A549 (cell line): Measurements from ENCODE around the gene GNG5. TPM values are rescaled to one million over a fixed set of nuclear protein-coding genes. Genes with fewer than 3 reads are reported as not detected.

Source experiments
- ATAC-seq, 2 experiments: fragments of 200-7000 bp in 1 of 2; fragments of >200 bp in 1 of 2; cut with Nextera tagmentation in 1 of 2; cut with Tn5 transposase in 1 of 2; 3 replicates each; pipeline versions ENCODE4 v1.8.0 to v1.9.1; 2018 to 2020; ENCODE audit warnings: mild to moderate bottlenecking in 1 of 2, moderate library complexity in 1 of 2
- CTCF ChIA-PET: fragments of 300-600 bp; sonication (Branson Sonifier 250); formaldehyde crosslinking; extraction: SDS; loops from one replicate; lab custom pipeline; 2021; ENCODE audit warnings: antibody characterized with exemption, inconsistent platforms; lab: Yijun Ruan, JAX
- POLR2A ChIA-PET: fragments of 350-600 bp; formaldehyde crosslinking; extraction: SDS; loops from one replicate; lab custom pipeline; 2021; ENCODE audit warnings: antibody characterized with exemption, inconsistent platforms; lab: Yijun Ruan, JAX
- DNase-seq, 2 experiments: peaks; one replicate each; pipeline versions ENCODE4 v3.0.0 to v3.0.0-alpha.2; 2011 to 2016; ENCODE audit warnings: low read depth in 1 of 2, low spot score in 1 of 2
- FAIRE-seq: peaks from 2 replicates; lab custom pipeline; 2011; peaks lifted over from hg19 to GRCh38; lab: Jason Lieb, UNC
- H3K27ac ChIP-seq, 2 experiments: fragments of >200 bp; sonication (Bioruptor Twin); formaldehyde crosslinking; 3 replicates each; pipeline ENCODE4 v1.5.1; 2016 to 2017
- H3K4me1 ChIP-seq: fragments of >200 bp; sonication (Bioruptor Twin); formaldehyde crosslinking; 3 replicates; pipeline ENCODE4 v1.6.1; 2016
- H3K4me2 ChIP-seq: fragments of >200 bp; sonication (Bioruptor Twin); formaldehyde crosslinking; 3 replicates; pipeline ENCODE4 v1.6.1; 2016
- H3K4me3 ChIP-seq: fragments of >200 bp; sonication (Bioruptor Twin); formaldehyde crosslinking; 3 replicates; pipeline ENCODE4 v1.5.1; 2016
- H3K9me3 ChIP-seq: fragments of >200 bp; sonication (Bioruptor Twin); formaldehyde crosslinking; 3 replicates; pipeline ENCODE4 v1.6.1; 2016
- BHLHE40 ChIP-seq: IDR thresholded peaks from 2 replicates; pipeline ENCODE4 v1.6.1; 2012; ENCODE audit warnings: low read depth, low read length, inconsistent platforms
- CHD4 ChIP-seq: fragments of 200-600 bp; sonication (generic); IDR thresholded peaks from 2 replicates; pipeline ENCODE4 v1.6.1; 2016; ENCODE audit warnings: antibody characterized with exemption, mild to moderate bottlenecking, borderline replicate concordance
- EHMT2 ChIP-seq: fragments of 200-600 bp; sonication (generic); IDR thresholded peaks from 2 replicates; pipeline ENCODE4 v1.6.1; 2016; ENCODE audit warnings: antibody characterized with exemption, low read depth, mild to moderate bottlenecking, moderate library complexity
- ELK1 ChIP-seq: fragments of 150-350 bp; IDR thresholded peaks from 2 replicates; pipeline ENCODE4 v1.6.1; 2014; ENCODE audit warnings: low read depth, mild to moderate bottlenecking, low read length
- FOSB ChIP-seq: fragments of 250-450 bp; sonication (Bioruptor Pico); IDR thresholded peaks from 2 replicates; pipeline ENCODE4 v1.5.0; 2020; ENCODE audit warnings: mild to moderate bottlenecking, moderate library complexity
- FOSL2 ChIP-seq, 2 experiments: fragments of 450-650 bp in 1 of 2; fragments of >200 bp in 1 of 2; sonication (Bioruptor Twin) in 1 of 2; formaldehyde crosslinking; IDR thresholded peaks; 2 replicates each; pipeline versions ENCODE4 v1.5.0 to v1.6.1; 2016 to 2020; ENCODE audit warnings: mild to moderate bottlenecking in 1 of 2, moderate library complexity in 1 of 2
- FOXS1 ChIP-seq: fragments of 250-450 bp; sonication (Bioruptor Pico); IDR thresholded peaks from 2 replicates; pipeline ENCODE4 v1.5.0; 2020; ENCODE audit warnings: mild to moderate bottlenecking, moderate library complexity
- GATA3 ChIP-seq: IDR thresholded peaks from 2 replicates; pipeline ENCODE4 v1.6.1; 2012; ENCODE audit warnings: borderline replicate concordance
- HOXB13 ChIP-seq: fragments of 250-450 bp; sonication (Bioruptor Pico); IDR thresholded peaks from 2 replicates; pipeline ENCODE4 v1.5.0; 2020; ENCODE audit warnings: low read depth, mild to moderate bottlenecking, moderate library complexity
- JUN ChIP-seq, 2 experiments: fragments of >200 bp; sonication (Bioruptor Twin); formaldehyde crosslinking; IDR thresholded peaks; 2 replicates in 1 of 2; 3 replicates in 1 of 2; pipeline ENCODE4 v1.6.1; 2016 to 2017
- KDM5A ChIP-seq: fragments of 200-600 bp; sonication (generic); IDR thresholded peaks from 2 replicates; pipeline ENCODE4 v1.6.1; 2016; ENCODE audit warnings: antibody characterized with exemption, mild to moderate bottlenecking
- MAFK ChIP-seq: fragments of 450-650 bp; IDR thresholded peaks from 2 replicates; pipeline ENCODE4 v1.6.1; 2014; ENCODE audit not compliant: partially characterized antibody
- MAX ChIP-seq: IDR thresholded peaks from 2 replicates; pipeline ENCODE4 v1.6.1; 2012
- MAZ ChIP-seq: fragments of 150-350 bp; IDR thresholded peaks from 2 replicates; pipeline ENCODE4 v1.6.1; 2014; ENCODE audit warnings: antibody characterized with exemption, low read depth, low read length, borderline replicate concordance
- NPAS2 ChIP-seq: fragments of 250-450 bp; sonication (Bioruptor Pico); IDR thresholded peaks from 2 replicates; pipeline ENCODE4 v1.8.0; 2022; ENCODE audit warnings: mild to moderate bottlenecking, moderate library complexity, borderline replicate concordance
- PHF8 ChIP-seq: fragments of 200-600 bp; sonication (generic); IDR thresholded peaks from 2 replicates; pipeline ENCODE4 v1.6.1; 2016; ENCODE audit warnings: low read depth, mild to moderate bottlenecking, antibody characterized with exemption, moderate library complexity, borderline replicate concordance
- POLR2A ChIP-seq: IDR thresholded peaks from 2 replicates; pipeline ENCODE4 v1.6.1; 2012; ENCODE audit warnings: mild to moderate bottlenecking, low read length
- POLR2AphosphoS2 ChIP-seq: conservative IDR thresholded peaks from 2 replicates; pipeline ENCODE4 v1.6.1; 2012; ENCODE audit warnings: low read length, improper control_type of control experiment, inconsistent platforms
- SMC3 ChIP-seq: fragments of >200 bp; sonication (Bioruptor Twin); formaldehyde crosslinking; IDR thresholded peaks from 3 replicates; pipeline ENCODE4 v1.6.1; 2018; ENCODE audit warnings: inconsistent platforms
- SREBF2 ChIP-seq: fragments of 450-650 bp; IDR thresholded peaks from 2 replicates; pipeline ENCODE4 v1.6.1; 2014; ENCODE audit warnings: mild to moderate bottlenecking, moderate library complexity
- TFCP2L1 ChIP-seq: fragments of 250-450 bp; sonication (Bioruptor Pico); IDR thresholded peaks from 2 replicates; pipeline ENCODE4 v1.5.0; 2021; ENCODE audit warnings: mild to moderate bottlenecking
- TP53 ChIP-seq: fragments of 250-450 bp; sonication (Bioruptor Pico); IDR thresholded peaks from 2 replicates; pipeline ENCODE4 v1.5.0; 2021; ENCODE audit warnings: mild to moderate bottlenecking, moderate library complexity
- ZFP36 ChIP-seq: fragments of 450-650 bp; IDR thresholded peaks from 2 replicates; pipeline ENCODE4 v1.6.1; 2014; ENCODE audit warnings: borderline replicate concordance; ENCODE audit not compliant: partially characterized antibody
- ZNF302 ChIP-seq: fragments of 250-450 bp; sonication (Bioruptor Pico); IDR thresholded peaks from 2 replicates; pipeline ENCODE4 v1.9.0; 2021; ENCODE audit warnings: inconsistent platforms, mild to moderate bottlenecking, moderate library complexity
- WGBS: methylation state at CpG from one replicate; pipeline ENCODE4 v1.1.6; 2017; ENCODE audit errors: missing lambda C conversion rate; 5-methylcytosine and 5-hydroxymethylcytosine counted together
- polyA plus RNA-seq, 4 experiments: library from polyadenylated mRNA; depleted of rRNA in 3 of 4; stranded (reverse); fragments of >200 nt; fragmentation: RNase III in 1 of 4; extraction: RNeasy Plus Mini Kit Qiagen cat#74134 plus additional on column Dnase treatment in 1 of 4; gene quantifications; 2 replicates in 3 of 4; 3 replicates in 1 of 4; pipeline ENCODE4 v1.2.3, GENCODE V29; 2011 to 2017
- TF ChIP-seq, protein P1 (sequence below): fragments of 200-600 bp; sonication (generic); IDR thresholded peaks from 2 replicates; pipeline ENCODE4 v1.6.1; 2016; ENCODE audit warnings: antibody characterized with exemption, mild to moderate bottlenecking, moderate library complexity
- TF ChIP-seq, protein P2 (sequence below): fragments of >200 bp; sonication (Bioruptor Twin); formaldehyde crosslinking; IDR thresholded peaks from 2 replicates; pipeline ENCODE4 v1.6.1; 2016

Gene GNG5
- polyA plus RNA-seq, 2 of the 4 experiments (the other 2 are of a cell fraction): 59.3 to 135 TPM

- TF ChIP-seq FOXS1: no peak
- no peak for TF ChIP-seq HOXB13 (CRISPR knock-in tag)
- no peak for TF ChIP-seq TFCP2L1 (CRISPR knock-in tag)
- TF ChIP-seq ZNF302 (CRISPR knock-in tag): no peak
- TF ChIP-seq PHF8: no peak
- no peak for TF ChIP-seq ZFP36
- TF ChIP-seq POLR2AphosphoS2: no peak
These were observed 4.3 kb upstream of the GNG5 start (continued) for GRCh38 chr1:84510668-84511067.

GRCh38 chr1:84510165-84510564, 3.8 kb upstream of the GNG5 start:
- DNase-seq (no peak), FAIRE-seq (no peak), ATAC-seq (no peak)
- H3K4me3 ChIP-seq: no peak overlapping the region
- H3K4me2 ChIP-seq: no peak overlapping the region
- 0 out of 3 replicates have a peak, but pooled peaks cover 4% of the 10 kb centered on the region for H3K9me3 ChIP-seq
- ChIA-PET POLR2A (no interaction called here), CTCF (no interaction called here)
- peaks cover 7% of the 10 kb centered on the region; the same call in 1 of the 3 replicates for H3K4me1 ChIP-seq
- WGBS: 88% methylated on average over 2 of the region's 2 CpGs
- peak; percentile 65 for TF ChIP-seq MAFK
- TF ChIP-seq CHD4: no peak
- TF ChIP-seq ZNF302 (CRISPR knock-in tag): no peak
- H3K27ac ChIP-seq: no peak overlapping the region

- Histone ChIP-seq H3K4me2 (no peak overlapping the region), H3K4me3 (no peak overlapping the region)
- ATAC-seq (no peak), DNase-seq (no peak)
- no peak for TF ChIP-seq MAZ
- no peak for TF ChIP-seq MAX
- TF ChIP-seq ELK1: no peak
- TF ChIP-seq TP53 (CRISPR knock-in tag): no peak
- no peak for TF ChIP-seq FOXS1
- no peak for TF ChIP-seq EHMT2
- TF ChIP-seq FOSB (CRISPR knock-in tag): no peak
- TF ChIP-seq SREBF2: no peak
- TF ChIP-seq KDM5A: no peak
- no peak for TF ChIP-seq NPAS2
- no peak for TF ChIP-seq CHD4
- no peak for TF ChIP-seq HOXB13 (CRISPR knock-in tag)
- TF ChIP-seq, all 56 proteins: peak for 0
- ChIA-PET POLR2A (no interaction called here), CTCF (interaction anchor here (1.6 kb wide), 1 partner anchor 112 kb away, joined by 8 read pairs; no protein-coding TSS in a partner anchor)
- H3K27ac ChIP-seq: no peak overlapping the region
- peaks cover 12% of the 10 kb centered on the region; the same call in 1 of the 3 replicates for H3K4me1 ChIP-seq
- 0 out of 3 replicates have a peak, but pooled peaks cover 4% of the 10 kb centered on the region for H3K9me3 ChIP-seq
- no peak for FAIRE-seq
- WGBS: 96% methylated on average over 4 of the region's 4 CpGs
These were observed 2.6 kb upstream of the GNG5 start for GRCh38 chr1:84509029-84509428.

GRCh38 chr1:84508510-84508909, 2.1 kb upstream of the GNG5 start:
- FAIRE-seq: no peak
- CTCF ChIA-PET: interaction anchor here (1.6 kb wide), 1 partner anchor 112 kb away, joined by 8 read pairs; no protein-coding TSS in a partner anchor
- H3K9me3 ChIP-seq: 0 out of 3 replicates have a peak, but pooled peaks cover 4% of the 10 kb centered on the region
- no peak overlapping the region for H3K4me2 ChIP-seq
- POLR2A ChIA-PET: no interaction called here
- H3K27ac ChIP-seq: no peak overlapping the region
- ATAC-seq: no peak
- H3K4me3 ChIP-seq: no peak overlapping the region
- no peak for DNase-seq
- WGBS: 100% methylated on average over 1 of the region's 1 CpG
- peaks cover 17% of the 10 kb centered on the region; the same call in 1 of the 3 replicates for H3K4me1 ChIP-seq
- no peak for TF ChIP-seq ELK1
- no peak for TF ChIP-seq GATA3
- TF ChIP-seq JUN (IDR thresholded peaks at IDR 0.05): no peak
- TF ChIP-seq MAFK: no peak
- TF ChIP-seq FOSL2 (IDR thresholded peaks at IDR 0.05): no peak
- TF ChIP-seq FOSL2 (CRISPR knock-in tag; IDR thresholded peaks at IDR 0.05): no peak
- no peak for TF ChIP-seq ZNF302 (CRISPR knock-in tag)
- TF ChIP-seq KDM5A: no peak
- TF ChIP-seq, protein P1, sequence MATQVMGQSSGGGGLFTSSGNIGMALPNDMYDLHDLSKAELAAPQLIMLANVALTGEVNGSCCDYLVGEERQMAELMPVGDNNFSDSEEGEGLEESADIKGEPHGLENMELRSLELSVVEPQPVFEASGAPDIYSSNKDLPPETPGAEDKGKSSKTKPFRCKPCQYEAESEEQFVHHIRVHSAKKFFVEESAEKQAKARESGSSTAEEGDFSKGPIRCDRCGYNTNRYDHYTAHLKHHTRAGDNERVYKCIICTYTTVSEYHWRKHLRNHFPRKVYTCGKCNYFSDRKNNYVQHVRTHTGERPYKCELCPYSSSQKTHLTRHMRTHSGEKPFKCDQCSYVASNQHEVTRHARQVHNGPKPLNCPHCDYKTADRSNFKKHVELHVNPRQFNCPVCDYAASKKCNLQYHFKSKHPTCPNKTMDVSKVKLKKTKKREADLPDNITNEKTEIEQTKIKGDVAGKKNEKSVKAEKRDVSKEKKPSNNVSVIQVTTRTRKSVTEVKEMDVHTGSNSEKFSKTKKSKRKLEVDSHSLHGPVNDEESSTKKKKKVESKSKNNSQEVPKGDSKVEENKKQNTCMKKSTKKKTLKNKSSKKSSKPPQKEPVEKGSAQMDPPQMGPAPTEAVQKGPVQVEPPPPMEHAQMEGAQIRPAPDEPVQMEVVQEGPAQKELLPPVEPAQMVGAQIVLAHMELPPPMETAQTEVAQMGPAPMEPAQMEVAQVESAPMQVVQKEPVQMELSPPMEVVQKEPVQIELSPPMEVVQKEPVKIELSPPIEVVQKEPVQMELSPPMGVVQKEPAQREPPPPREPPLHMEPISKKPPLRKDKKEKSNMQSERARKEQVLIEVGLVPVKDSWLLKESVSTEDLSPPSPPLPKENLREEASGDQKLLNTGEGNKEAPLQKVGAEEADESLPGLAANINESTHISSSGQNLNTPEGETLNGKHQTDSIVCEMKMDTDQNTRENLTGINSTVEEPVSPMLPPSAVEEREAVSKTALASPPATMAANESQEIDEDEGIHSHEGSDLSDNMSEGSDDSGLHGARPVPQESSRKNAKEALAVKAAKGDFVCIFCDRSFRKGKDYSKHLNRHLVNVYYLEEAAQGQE: no peak
- TF ChIP-seq, protein P2, sequence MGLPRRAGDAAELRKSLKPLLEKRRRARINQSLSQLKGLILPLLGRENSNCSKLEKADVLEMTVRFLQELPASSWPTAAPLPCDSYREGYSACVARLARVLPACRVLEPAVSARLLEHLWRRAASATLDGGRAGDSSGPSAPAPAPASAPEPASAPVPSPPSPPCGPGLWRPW: no peak
- no peak for TF ChIP-seq SMC3
- TF ChIP-seq POLR2A: no peak
- no peak for TF ChIP-seq BHLHE40
